ENCODE measurements around the gene LRRC55.

DNA sequence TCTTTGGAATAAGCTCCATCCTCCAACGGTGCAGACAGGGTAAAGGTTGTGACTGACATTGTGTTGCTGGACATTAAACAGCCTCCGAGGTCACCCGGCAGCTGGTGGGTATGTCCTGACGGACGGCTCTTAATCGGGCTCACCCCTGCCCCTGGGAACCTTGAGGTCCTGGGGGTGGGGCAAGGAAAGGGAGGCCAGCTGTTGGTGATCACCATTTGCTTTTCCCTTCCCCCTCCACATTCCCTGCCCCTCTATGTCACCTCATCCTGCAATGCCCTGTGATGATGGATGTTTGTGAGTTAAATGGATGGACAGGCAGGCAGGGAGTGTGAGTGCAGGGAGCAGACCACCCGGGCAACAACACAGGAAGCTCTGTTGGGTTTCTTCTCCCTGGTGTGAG is 29.0 kb downstream of the LRRC55 start:
- TF ChIP-seq, protein P1, sequence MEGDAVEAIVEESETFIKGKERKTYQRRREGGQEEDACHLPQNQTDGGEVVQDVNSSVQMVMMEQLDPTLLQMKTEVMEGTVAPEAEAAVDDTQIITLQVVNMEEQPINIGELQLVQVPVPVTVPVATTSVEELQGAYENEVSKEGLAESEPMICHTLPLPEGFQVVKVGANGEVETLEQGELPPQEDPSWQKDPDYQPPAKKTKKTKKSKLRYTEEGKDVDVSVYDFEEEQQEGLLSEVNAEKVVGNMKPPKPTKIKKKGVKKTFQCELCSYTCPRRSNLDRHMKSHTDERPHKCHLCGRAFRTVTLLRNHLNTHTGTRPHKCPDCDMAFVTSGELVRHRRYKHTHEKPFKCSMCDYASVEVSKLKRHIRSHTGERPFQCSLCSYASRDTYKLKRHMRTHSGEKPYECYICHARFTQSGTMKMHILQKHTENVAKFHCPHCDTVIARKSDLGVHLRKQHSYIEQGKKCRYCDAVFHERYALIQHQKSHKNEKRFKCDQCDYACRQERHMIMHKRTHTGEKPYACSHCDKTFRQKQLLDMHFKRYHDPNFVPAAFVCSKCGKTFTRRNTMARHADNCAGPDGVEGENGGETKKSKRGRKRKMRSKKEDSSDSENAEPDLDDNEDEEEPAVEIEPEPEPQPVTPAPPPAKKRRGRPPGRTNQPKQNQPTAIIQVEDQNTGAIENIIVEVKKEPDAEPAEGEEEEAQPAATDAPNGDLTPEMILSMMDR (IDR thresholded peaks at IDR 0.05) = no peak
- no peak for TF ChIP-seq POLR2A (IDR thresholded peaks at IDR 0.05)

Data from thyroid gland (tissue), 4 donors.